GM12878 (cell line): Measurements from ENCODE around the gene KLHL15. TPM values are rescaled to one million over a fixed set of nuclear protein-coding genes. Genes with fewer than 3 reads are reported as not detected.

Source experiments
- ATAC-seq: fragments of 200-7000 bp; cut with Tn5 transposase; 3 replicates; pipeline ENCODE4 v1.9.1; 2020; ENCODE audit warnings: mild to moderate bottlenecking, moderate library complexity
- BruUV-seq: library from RNA; stranded (reverse); fragments of 400-500 nt; replicated peaks from 2 replicates; lab custom pipeline; 2021; lab: Mats Ljungman, UMichigan
- CTCF ChIA-PET: fragments of 300-600 bp; sonication (Branson Sonifier 250); formaldehyde crosslinking; extraction: SDS; loops from one replicate; lab custom pipeline; 2021; ENCODE audit warnings: inconsistent platforms; lab: Yijun Ruan, JAX
- POLR2A ChIA-PET: fragments of 350-600 bp; formaldehyde crosslinking; extraction: SDS; loops from one replicate; lab custom pipeline; 2021; ENCODE audit warnings: inconsistent platforms; lab: Charles Lee
- RAD21 ChIA-PET: fragments of 300-600 bp; sonication (Branson Sonifier 250); formaldehyde crosslinking; loops from one replicate; lab custom pipeline; 2023; ENCODE audit warnings: antibody characterized with exemption; ENCODE audit not compliant: unreplicated experiment; lab: Charles Lee
- SMC1A ChIA-PET: fragments of 300-600 bp; sonication (Branson Sonifier 250); formaldehyde crosslinking; loops from one replicate; lab custom pipeline; 2023; ENCODE audit not compliant: unreplicated experiment, uncharacterized antibody; lab: Charles Lee
- DNase-seq: peaks from one replicate; pipeline ENCODE4 v3.0.0-alpha.2; 2011; ENCODE audit warnings: low read depth, low spot score
- FAIRE-seq: peaks from 3 replicates; lab custom pipeline; 2011; peaks lifted over from hg19 to GRCh38; lab: Jason Lieb, UNC
- H2AFZ ChIP-seq: 2 replicates; pipeline ENCODE4 v1.6.0; 2011; ENCODE audit warnings: low read depth, low read length, control low read depth; ENCODE audit not compliant: control insufficient read depth
- H3K27ac ChIP-seq: 2 replicates; pipeline ENCODE4 v1.5.1; 2011; ENCODE audit warnings: control low read depth; ENCODE audit not compliant: control insufficient read depth, insufficient read depth
- H3K27me3 ChIP-seq, 2 experiments: replicated peaks in 1 of 2; 2 replicates each; pipeline versions ENCODE4 v1.6.0 to v1.6.1; 2011; ENCODE audit warnings: low read length in 1 of 2; ENCODE audit not compliant: control insufficient read depth in 2 of 2, insufficient read depth in 2 of 2
- H3K36me3 ChIP-seq, 2 experiments: 2 replicates each; pipeline ENCODE4 v1.5.1; 2011; ENCODE audit warnings: low read length in 1 of 2; ENCODE audit not compliant: control insufficient read depth in 2 of 2, insufficient read depth in 2 of 2
- H3K4me1 ChIP-seq: 2 replicates; pipeline ENCODE4 v1.6.1; 2011; ENCODE audit warnings: mild to moderate bottlenecking, low read length, moderate library complexity, mixed read lengths; ENCODE audit not compliant: control insufficient read depth, insufficient read depth
- H3K4me2 ChIP-seq: 2 replicates; pipeline ENCODE4 v1.6.0; 2011; ENCODE audit warnings: control low read depth; ENCODE audit not compliant: control insufficient read depth, insufficient read depth
- H3K4me3 ChIP-seq: fragments of 200-600 bp; sonication (generic); 2 replicates; pipeline ENCODE4 v1.5.1; 2016
- H3K79me2 ChIP-seq: 2 replicates; pipeline ENCODE4 v1.6.0; 2011; ENCODE audit warnings: low read length; ENCODE audit not compliant: control insufficient read depth, insufficient read depth
- H3K9ac ChIP-seq: 2 replicates; pipeline ENCODE4 v1.8.0; 2011; ENCODE audit warnings: low read length, control low read depth, mixed read lengths; ENCODE audit not compliant: control insufficient read depth, insufficient read depth
- H3K9me3 ChIP-seq: replicated peaks from 3 replicates; pipeline ENCODE4 v1.5.1; 2011; ENCODE audit warnings: mild to moderate bottlenecking, low read length; ENCODE audit not compliant: control insufficient read depth, insufficient read depth
- H4K20me1 ChIP-seq: 2 replicates; pipeline ENCODE4 v1.6.0; 2011; ENCODE audit not compliant: control insufficient read depth, insufficient read depth
- BCLAF1 ChIP-seq: fragments of 450-650 bp; IDR thresholded peaks from 2 replicates; pipeline ENCODE4 v1.6.1; 2017; ENCODE audit warnings: antibody characterized with exemption, mild to moderate bottlenecking, moderate library complexity
- KDM1A ChIP-seq: fragments of 200-600 bp; sonication (generic); IDR thresholded peaks from 2 replicates; pipeline ENCODE4 v1.6.1; 2016; ENCODE audit warnings: borderline replicate concordance
- KLF5 ChIP-seq: fragments of 450-650 bp; IDR thresholded peaks from 2 replicates; pipeline ENCODE4 v1.6.1; 2014; ENCODE audit warnings: mild to moderate bottlenecking; ENCODE audit not compliant: partially characterized antibody
- NR2C1 ChIP-seq: fragments of 450-650 bp; IDR thresholded peaks from 2 replicates; pipeline ENCODE4 v1.6.1; 2017; ENCODE audit warnings: antibody characterized with exemption, mild to moderate bottlenecking, moderate library complexity
- RCOR1 ChIP-seq: conservative IDR thresholded peaks from 2 replicates; pipeline ENCODE4 v1.6.1; 2012; ENCODE audit warnings: low read depth, low read length, improper control_type of control experiment
- REST ChIP-seq: IDR thresholded peaks from 2 replicates; pipeline ENCODE4 v1.6.1; 2012; ENCODE audit warnings: mild to moderate bottlenecking, low read depth, low read length
- WRNIP1 ChIP-seq: IDR thresholded peaks from 2 replicates; pipeline ENCODE4 v1.6.1; 2011; ENCODE audit warnings: low read depth, low read length, improper control_type of control experiment, borderline replicate concordance
- ZNF207 ChIP-seq: fragments of 450-650 bp; IDR thresholded peaks from 2 replicates; pipeline ENCODE4 v1.6.1; 2014; ENCODE audit warnings: antibody characterized with exemption, mild to moderate bottlenecking, borderline replicate concordance
- WGBS: methylation state at CpG from one replicate; pipeline ENCODE4 v1.1.6; 2016; ENCODE audit warnings: low lambda C conversion rate; ENCODE audit not compliant: insufficient replicate concordance, insufficient coverage; ENCODE audit errors: missing lambda C conversion rate; 5-methylcytosine and 5-hydroxymethylcytosine counted together
- in situ Hi-C: fragments of 300-500 bp; cut with MboI; formaldehyde crosslinking; loops from 9 replicates; pipeline ENCODE4 v1.14.3; 2018; ENCODE audit warnings: mixed read lengths
- intact Hi-C: fragments of 100-400 bp; cut with micrococcal nuclease; formaldehyde crosslinking; loops from one replicate; pipeline ENCODE4 v1.14.2; 2022; ENCODE audit not compliant: unreplicated experiment
- polyA plus RNA-seq, 11 experiments: library from polyadenylated mRNA; depleted of rRNA in 4 of 11; unstranded in 6 of 11; stranded (reverse) in 5 of 11; fragments of >200 nt; fragmentation: Nextera tagmentation in 4 of 11; fragmentation: Illumina TruSeq in 1 of 11; extraction: Ambion mirVana in 4 of 11; extraction: Trizol in 1 of 11; gene quantifications; 1 replicate in 1 of 11; 2 replicates in 10 of 11; pipeline versions ENCODE4 v1.2.1 to v1.2.3, GENCODE V29; 2011 to 2016; ENCODE audit warnings: inconsistent platforms in 2 of 11, missing spikeins in 2 of 11, low read depth in 1 of 11
- total RNA-seq, 4 experiments: library from RNA; depleted of rRNA in 3 of 4; stranded (reverse); fragments of >200 nt in 3 of 4; fragmentation: Illumina TruSeq in 1 of 4; extraction: Trizol in 1 of 4; gene quantifications; 2 replicates each; pipeline versions ENCODE4 v1.2.1 to v1.2.3, GENCODE V29; 2013 to 2021

The KLHL15 gene
- total and polyA plus RNA-seq, 10 of the 15 experiments (the other 5 are each of a cell fraction or from before 2014, with no cell fraction given), result 1.4 to 7.0 (median 3.7) TPM

- no peak for TF ChIP-seq REST
- TF ChIP-seq WRNIP1, result no peak
- TF ChIP-seq RCOR1, result no peak
- no peak for TF ChIP-seq BCLAF1
- no peak for TF ChIP-seq ZNF207
- no peak for TF ChIP-seq NR2C1
- no peak for TF ChIP-seq KDM1A
- no peak for TF ChIP-seq KLF5
- Histone ChIP-seq H3K79me2 (no peaks in the 10 kb centered on the region), H3K9me3 (no peaks in the 10 kb centered on the region), H3K4me2 (no peak overlapping the region), H3K9ac (no peak overlapping the region), H3K4me1 (no peaks in the 10 kb centered on the region), H3K27me3 (no peaks in the 10 kb centered on the region), H2AFZ (no peak overlapping the region), H4K20me1 (no peaks in the 10 kb centered on the region), H3K36me3 (peaks cover 0 to 2% of the 10 kb centered on the region in 2 experiments; a peak in 2 of 4 replicates), H3K4me3 (no peak overlapping the region), H3K27ac (no peak overlapping the region)
- no peak for ATAC-seq
- BruUV-seq, result no TSS peak
- 49% methylated on average over 3 of the region's 3 CpGs for WGBS
- in situ Hi-C loops, result no loop called here
- FAIRE-seq, result no peak
- SMC1A ChIA-PET, result interaction anchor here (0.9 to 1.7 kb wide), 3 partner anchors 13 to 24 kb away, joined by 3 to 8 read pairs (median 3); no protein-coding TSS in a partner anchor
- CTCF ChIA-PET, result interaction anchor here (0.9 to 1.3 kb wide), 3 partner anchors 17 to 250 kb away, joined by 3 read pairs; no protein-coding TSS in a partner anchor
- intact Hi-C loops, result no loop called here
- POLR2A ChIA-PET, result interaction anchor here (1.0 kb wide), 1 partner anchor 33 kb away, joined by 4 read pairs; no protein-coding TSS in a partner anchor
- RAD21 ChIA-PET, result no interaction called here
- no peak for DNase-seq
These were observed 34.6 kb downstream of the KLHL15 start for GRCh38 chrX:23992431-23992830.
